HepG2 (cell line): ENCODE data around the gene SOX5. TPM values are rescaled to one million over a fixed set of nuclear protein-coding genes. Genes with fewer than 3 reads are reported as not detected.

ENCODE experiments used
- HNF1A ChIP-seq, 2 experiments: sonication (generic) in 1 of 2; formaldehyde crosslinking in 1 of 2; IDR thresholded peaks; 2 replicates each; pipeline versions ENCODE4 v1.4.0 to v1.6.1; 2016 to 2020; ENCODE audit warnings: borderline replicate concordance in 1 of 2, low read depth in 1 of 2, mild to moderate bottlenecking in 1 of 2, missing genetic modification reagents in 1 of 2
- HNF4A ChIP-seq: sonication (generic); formaldehyde crosslinking; IDR thresholded peaks from 2 replicates; pipeline ENCODE4 v1.4.0; 2020; ENCODE audit warnings: missing genetic modification reagents
- KMT2B ChIP-seq: IDR thresholded peaks from 2 replicates; pipeline ENCODE4 v1.6.1; 2016; ENCODE audit warnings: missing genetic modification reagents, missing compliant biosample characterization
- MIER3 ChIP-seq: IDR thresholded peaks from 2 replicates; pipeline ENCODE4 v1.6.1; 2016; ENCODE audit warnings: missing compliant biosample characterization, borderline replicate concordance
- NR2C2 ChIP-seq: sonication (generic); formaldehyde crosslinking; IDR thresholded peaks from 2 replicates; pipeline ENCODE4 v1.4.0; 2020; ENCODE audit warnings: missing genetic modification reagents, mild to moderate bottlenecking, moderate library complexity, borderline replicate concordance
- PATZ1 ChIP-seq: sonication (generic); formaldehyde crosslinking; IDR thresholded peaks from 2 replicates; pipeline ENCODE4 v1.4.0; 2020; ENCODE audit warnings: missing genetic modification reagents
- PCBP2 ChIP-seq: fragments of 200-400 bp; formaldehyde crosslinking; optimal IDR thresholded peaks from 2 replicates; pipeline ENCODE3; 2018; ENCODE audit warnings: low read length, low read depth; ENCODE audit not compliant: poor library complexity, severe bottlenecking
- SOX6 ChIP-seq, 2 experiments: fragments of 450-650 bp in 1 of 2; sonication (generic) in 1 of 2; formaldehyde crosslinking in 1 of 2; IDR thresholded peaks; 2 replicates each; pipeline versions ENCODE4 v1.4.0 to v1.6.1; 2017 to 2020; ENCODE audit warnings: antibody characterized with exemption in 1 of 2, mild to moderate bottlenecking in 1 of 2, missing genetic modification reagents in 1 of 2
- TCF7L2 ChIP-seq: IDR thresholded peaks from 2 replicates; pipeline ENCODE4 v1.6.1; 2011; ENCODE audit warnings: mild to moderate bottlenecking, low read depth, low read length, moderate library complexity
- ZNF33A ChIP-seq: sonication (generic); formaldehyde crosslinking; IDR thresholded peaks from 2 replicates; pipeline ENCODE4 v1.5.1; 2020; ENCODE audit warnings: missing genetic modification reagents, mild to moderate bottlenecking, moderate library complexity, borderline replicate concordance
- ZNF431 ChIP-seq: sonication (generic); formaldehyde crosslinking; IDR thresholded peaks from 2 replicates; pipeline ENCODE4 v1.9.0; 2022; ENCODE audit warnings: missing genetic modification reagents, low read depth, mild to moderate bottlenecking, borderline replicate concordance
- ZNF501 ChIP-seq: sonication (generic); formaldehyde crosslinking; IDR thresholded peaks from 2 replicates; pipeline ENCODE4 v1.5.1; 2020; ENCODE audit warnings: mild to moderate bottlenecking, moderate library complexity, missing genetic modification reagents
- ZNF674 ChIP-seq: sonication (generic); formaldehyde crosslinking; IDR thresholded peaks from 2 replicates; pipeline ENCODE4 v1.5.0; 2020; ENCODE audit warnings: low read depth, mild to moderate bottlenecking, missing genetic modification reagents
- ZNF710 ChIP-seq: sonication (generic); formaldehyde crosslinking; IDR thresholded peaks from 2 replicates; pipeline ENCODE4 v1.5.0; 2020; ENCODE audit warnings: mild to moderate bottlenecking, missing genetic modification reagents, borderline replicate concordance
- ZNF75D ChIP-seq: sonication (generic); formaldehyde crosslinking; IDR thresholded peaks from 2 replicates; pipeline ENCODE4 v1.8.1; 2023; ENCODE audit warnings: missing genetic modification reagents, mild to moderate bottlenecking, borderline replicate concordance
- ZNF800 ChIP-seq: sonication (generic); formaldehyde crosslinking; IDR thresholded peaks from 2 replicates; pipeline ENCODE4 v1.4.0; 2020; ENCODE audit warnings: missing genetic modification reagents
- polyA plus RNA-seq, 8 experiments: library from polyadenylated mRNA; depleted of rRNA in 3 of 8; stranded (reverse) in 7 of 8; unstranded in 1 of 8; fragments of >200 nt; fragmentation: Illumina TruSeq in 4 of 8; extraction: Trizol in 4 of 8; gene quantifications; 2 replicates each; pipeline versions ENCODE4 v1.2.1 to v1.2.3, GENCODE V29; 2011 to 2016; ENCODE audit warnings: low read depth in 4 of 8, missing spikeins in 1 of 8, mixed read lengths in 1 of 8; ENCODE audit not compliant: insufficient read depth in 1 of 8
- total RNA-seq, 5 experiments: library from RNA; depleted of rRNA; stranded (reverse); fragments of >200 nt; fragmentation: Illumina TruSeq; extraction: Trizol; gene quantifications; 2 replicates each; pipeline ENCODE4 v1.2.3, GENCODE V29; 2016; ENCODE audit warnings: low read depth in 1 of 5

Gene SOX5
- total and polyA plus RNA-seq, 2 of the 13 experiments (the other 11 are each of a cell fraction or from before 2014, with no cell fraction given), result 18.5 to 76.4 TPM

GRCh38 chr12:23949348-23950209 is at the start of gene SOX5 (continued):
- TF ChIP-seq HNF1A (IDR thresholded peaks at IDR 0.05; ENCODE audit: low read depth) (0 out of 2 replicates have a peak, but pooled peaks have one; percentile 3), HNF1A (CRISPR knock-in tag; IDR thresholded peaks at IDR 0.05; ENCODE audit: borderline replicate concordance) (no peak), PCBP2 (no peak), ZNF674 (no peak), ZNF33A (CRISPR knock-in tag) (no peak), NR2C2 (no peak), SOX6 (IDR thresholded peaks at IDR 0.05) (no peak), SOX6 (CRISPR knock-in tag; IDR thresholded peaks at IDR 0.05) (peak; percentile 39; the same call in 1 of the 2 replicates), ZNF501 (CRISPR knock-in tag) (no peak), ZNF800 (CRISPR knock-in tag) (no peak), KMT2B (CRISPR knock-in tag) (peak; percentile 28; the same call in 1 of the 2 replicates), ZNF710 (CRISPR knock-in tag) (peak; percentile 99), ZNF431 (CRISPR knock-in tag) (no peak), ZNF75D (no peak), MIER3 (CRISPR knock-in tag) (peak; percentile 29; the same call in 1 of the 2 replicates), HNF4A (CRISPR knock-in tag) (0 out of 2 replicates have a peak, but pooled peaks have one; percentile 23), TCF7L2 (no peak), PATZ1 (CRISPR knock-in tag) (peak; percentile 44)
